SIG-M5 (cell line): Measurements from ENCODE around the gene ROR1.

ENCODE experiments used
- DNase-seq: peaks from one replicate; lab custom pipeline; 2025; lab: John Stamatoyannopoulos, UW

Gene ROR1

DNA sequence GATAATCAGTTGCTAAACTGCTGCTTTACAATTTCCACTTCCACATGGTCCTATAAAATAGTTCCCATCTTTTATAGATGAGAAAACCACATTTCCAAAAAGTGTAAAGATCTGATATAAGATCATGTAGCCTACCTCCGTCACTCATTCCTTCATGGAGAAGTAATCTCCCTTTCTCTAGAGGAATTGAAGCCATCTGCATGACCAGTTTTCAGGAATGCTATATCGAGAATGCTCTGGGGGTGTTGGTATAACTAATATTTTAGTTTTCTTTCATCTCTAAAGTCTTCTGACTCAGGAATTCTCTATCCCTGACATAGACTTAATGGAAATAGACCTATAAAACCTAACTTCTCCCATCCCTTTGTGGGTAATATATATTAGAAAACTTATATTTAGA lies 256.6 kb downstream of the ROR1 start:
- DNase-seq: no peak

DNA sequence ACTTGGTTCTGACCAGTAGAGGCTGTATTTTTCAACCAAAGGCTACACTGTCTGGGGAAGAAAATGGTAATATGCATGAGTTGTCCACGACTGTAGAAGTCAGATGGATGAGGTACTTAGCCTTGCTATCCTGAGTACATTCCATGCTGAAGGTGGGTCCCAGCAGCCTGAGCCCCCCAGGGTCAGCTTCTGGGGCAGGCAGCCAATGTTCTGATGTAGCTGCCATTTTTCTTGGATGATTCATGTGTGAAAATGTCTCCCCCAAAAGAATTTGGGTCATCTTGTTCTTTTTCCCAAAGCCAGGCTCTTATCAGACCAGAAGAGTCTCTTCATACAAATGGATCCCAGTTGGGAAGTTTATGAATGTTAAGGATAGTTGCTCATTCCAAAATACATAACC lies 257.4 kb downstream of the ROR1 start:
- no peak for DNase-seq

DNA sequence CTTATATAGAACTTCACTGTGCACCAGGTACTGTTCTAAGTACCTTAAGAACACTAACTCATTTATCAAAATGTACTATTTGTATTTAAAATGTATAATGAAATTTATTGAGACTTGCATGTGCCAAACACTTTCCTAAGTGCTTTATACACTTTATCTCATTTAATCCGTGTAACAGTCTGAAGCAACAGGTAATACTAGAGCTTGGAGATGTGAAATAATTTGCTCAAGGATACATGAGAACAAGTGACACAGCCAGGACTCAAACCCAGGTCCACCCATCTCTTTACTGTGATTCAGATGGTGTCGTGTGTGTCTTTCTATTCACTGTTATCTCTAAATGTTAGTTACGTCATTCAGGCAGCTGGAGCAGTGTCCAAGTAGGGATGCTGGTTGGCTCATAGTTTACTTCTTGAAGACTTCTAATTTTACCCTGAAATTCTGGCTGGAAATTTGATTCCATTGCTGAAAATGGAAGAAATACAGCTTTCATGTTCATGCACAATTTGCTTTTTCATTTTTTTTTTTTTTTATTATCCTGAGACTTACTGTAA lies 259.9 kb downstream of the ROR1 start:
- no peak for DNase-seq

DNA sequence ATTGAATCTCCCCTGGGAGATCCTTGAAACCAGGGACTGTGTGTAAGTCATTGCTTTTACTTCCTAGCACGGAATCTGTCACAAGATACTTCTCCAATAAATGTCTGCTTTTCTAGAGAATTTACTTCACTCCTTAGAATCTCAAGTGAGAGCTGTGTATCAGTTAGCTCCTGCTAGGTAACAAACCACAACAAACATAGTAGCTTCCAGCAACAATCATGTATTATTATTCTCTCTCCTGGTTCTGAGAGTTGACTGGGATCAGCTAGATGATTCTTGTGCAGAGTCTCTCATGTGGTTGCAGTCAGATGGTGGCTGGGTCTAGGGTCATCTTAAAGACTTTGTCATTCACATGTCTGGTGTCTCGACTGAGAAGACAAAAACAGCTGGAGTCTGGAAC lies 262.7 kb downstream of the ROR1 start:
- DNase-seq: no peak

GRCh38 chr1:64038119-64038518 lies 264.3 kb downstream of the ROR1 start:
- DNase-seq: no peak

- DNase-seq: no peak
Measured at GRCh38 chr1:64038965-64039364, 265.1 kb downstream of the ROR1 start.

GRCh38 chr1:64039390-64039926 lies 265.6 kb downstream of the ROR1 start:
- no peak for DNase-seq

- no peak for DNase-seq
Measured at GRCh38 chr1:64041371-64042131, 267.7 kb downstream of the ROR1 start.

DNA sequence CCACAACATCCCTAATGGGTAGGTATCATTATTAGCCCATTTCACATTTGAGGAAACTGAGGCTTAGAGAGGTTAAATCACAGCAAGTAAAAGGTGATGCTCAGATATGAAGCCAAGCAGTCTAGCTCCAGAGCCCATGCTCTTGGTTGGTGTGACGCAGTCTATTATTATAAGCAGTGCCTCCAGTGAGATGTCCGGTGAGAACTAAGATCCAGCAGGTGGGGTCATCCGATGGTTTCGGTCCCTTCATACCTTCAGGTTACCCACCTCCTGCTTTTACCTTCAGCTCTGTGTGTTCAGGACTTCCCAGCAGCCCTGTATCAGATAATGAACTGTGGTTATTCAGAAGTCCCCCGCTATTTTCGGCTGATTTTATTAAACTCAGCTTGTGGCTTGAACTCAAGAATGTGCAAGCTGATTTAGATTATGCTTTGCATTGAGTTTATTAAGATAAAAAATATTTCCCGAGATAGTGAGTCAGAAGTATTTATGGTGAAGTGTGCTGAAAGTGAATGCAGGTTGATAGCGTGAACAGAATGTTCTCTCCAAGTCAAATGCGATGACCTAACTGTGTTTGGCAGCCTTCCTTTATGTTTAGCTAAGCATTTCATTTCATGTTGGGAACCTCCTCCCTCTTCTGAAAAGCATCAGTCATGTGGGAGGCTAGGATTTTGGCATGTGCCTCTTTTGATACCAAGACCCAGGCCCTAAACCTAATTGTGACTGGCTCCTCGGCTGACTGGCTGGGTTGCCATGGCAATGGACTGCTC lies 268.7 kb downstream of the ROR1 start:
- DNase-seq: no peak

GRCh38 chr1:64043288-64043687 lies 269.5 kb downstream of the ROR1 start:
- DNase-seq: no peak

GRCh38 chr1:64043976-64044375 lies 270.2 kb downstream of the ROR1 start:
- no peak for DNase-seq

DNA sequence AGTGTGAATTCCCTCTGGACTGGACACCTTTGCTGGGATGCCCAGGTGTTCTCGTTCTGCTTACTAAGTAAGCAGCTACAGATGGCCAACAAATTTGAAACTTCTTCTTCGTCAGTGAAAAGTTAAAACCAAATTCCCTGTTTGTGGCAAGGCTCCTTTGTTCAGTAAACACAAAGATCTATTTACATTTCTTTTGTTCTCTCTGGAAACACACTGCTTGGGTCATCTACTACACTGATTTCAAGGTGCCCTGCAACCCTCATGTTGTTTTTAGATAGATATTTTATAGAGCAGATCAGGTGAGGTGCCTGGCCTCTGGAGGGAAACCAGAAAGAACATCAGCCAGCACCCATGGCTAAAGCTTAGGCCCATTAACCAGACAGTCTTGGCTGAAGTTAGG lies 272.4 kb downstream of the ROR1 start:
- DNase-seq: no peak

DNA sequence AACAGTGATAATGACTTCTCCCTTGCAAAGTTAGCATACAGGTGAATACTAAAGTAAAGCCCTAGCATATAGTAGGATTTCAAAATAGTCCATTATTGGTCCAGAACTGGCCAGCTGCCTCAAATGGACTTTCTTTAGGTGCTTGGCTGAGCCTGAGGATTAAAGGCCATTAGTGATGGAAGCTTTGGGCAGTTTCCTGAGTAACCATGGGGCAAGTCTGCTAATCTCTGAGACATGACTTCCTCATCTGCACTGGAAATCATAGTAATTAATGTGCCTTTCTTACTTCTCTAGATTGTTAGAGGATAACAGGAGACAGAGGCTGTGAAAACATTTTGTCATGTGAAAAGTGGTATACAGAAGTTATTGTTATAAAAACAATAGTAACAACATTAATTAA lies 273.1 kb downstream of the ROR1 start:
- no peak for DNase-seq

DNA sequence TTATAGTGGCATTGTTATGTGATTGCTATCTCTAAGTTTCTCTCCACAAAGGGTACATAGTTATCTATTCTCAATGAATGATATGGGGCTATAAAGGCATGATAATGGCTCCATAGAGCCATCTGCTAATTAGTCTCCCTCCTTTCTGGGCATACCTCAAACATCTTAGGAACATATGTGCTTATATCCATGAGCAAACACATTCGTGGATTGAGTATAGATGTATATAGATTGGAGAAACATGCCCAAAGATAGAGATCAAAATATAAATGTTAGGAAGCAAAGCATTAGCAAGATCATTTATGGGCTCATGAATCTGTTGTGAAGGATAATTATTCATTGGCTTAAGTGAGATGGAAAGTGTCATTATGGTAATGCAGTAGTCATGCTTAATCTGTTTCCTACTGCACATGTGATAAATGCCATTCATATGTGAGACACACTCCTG lies 273.8 kb downstream of the ROR1 start:
- DNase-seq: no peak

GRCh38 chr1:64049900-64050540 lies 276.2 kb downstream of the ROR1 start:
- DNase-seq: no peak

GRCh38 chr1:64050601-64051000 lies 276.8 kb downstream of the ROR1 start:
- no peak for DNase-seq

GRCh38 chr1:64051796-64052195 lies 278.0 kb downstream of the ROR1 start:
- DNase-seq: no peak

- DNase-seq: no peak
Measured at GRCh38 chr1:64052777-64053176, 279.0 kb downstream of the ROR1 start.

- no peak for DNase-seq
Measured at GRCh38 chr1:64055310-64055709, 281.5 kb downstream of the ROR1 start.

DNA sequence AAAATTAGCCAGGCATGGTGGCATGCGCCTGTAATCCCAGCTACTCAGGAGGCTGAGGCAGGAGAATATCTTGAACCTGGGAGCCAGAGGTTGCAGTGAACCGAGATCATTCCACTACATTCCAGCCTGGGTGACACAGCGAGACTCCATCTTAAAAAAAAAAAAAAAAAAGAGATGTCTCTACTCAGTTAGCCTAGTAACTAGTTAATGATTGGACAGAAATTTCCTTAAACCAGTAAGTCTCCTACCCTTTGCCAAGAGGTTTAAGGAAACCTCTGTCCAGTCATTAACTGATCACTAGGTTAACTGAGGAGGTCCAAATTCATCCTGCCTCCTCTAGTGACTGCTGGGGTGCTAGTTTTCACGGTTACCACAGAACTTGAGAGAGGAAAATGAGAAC lies 285.7 kb downstream of the ROR1 start:
- no peak for DNase-seq

DNA sequence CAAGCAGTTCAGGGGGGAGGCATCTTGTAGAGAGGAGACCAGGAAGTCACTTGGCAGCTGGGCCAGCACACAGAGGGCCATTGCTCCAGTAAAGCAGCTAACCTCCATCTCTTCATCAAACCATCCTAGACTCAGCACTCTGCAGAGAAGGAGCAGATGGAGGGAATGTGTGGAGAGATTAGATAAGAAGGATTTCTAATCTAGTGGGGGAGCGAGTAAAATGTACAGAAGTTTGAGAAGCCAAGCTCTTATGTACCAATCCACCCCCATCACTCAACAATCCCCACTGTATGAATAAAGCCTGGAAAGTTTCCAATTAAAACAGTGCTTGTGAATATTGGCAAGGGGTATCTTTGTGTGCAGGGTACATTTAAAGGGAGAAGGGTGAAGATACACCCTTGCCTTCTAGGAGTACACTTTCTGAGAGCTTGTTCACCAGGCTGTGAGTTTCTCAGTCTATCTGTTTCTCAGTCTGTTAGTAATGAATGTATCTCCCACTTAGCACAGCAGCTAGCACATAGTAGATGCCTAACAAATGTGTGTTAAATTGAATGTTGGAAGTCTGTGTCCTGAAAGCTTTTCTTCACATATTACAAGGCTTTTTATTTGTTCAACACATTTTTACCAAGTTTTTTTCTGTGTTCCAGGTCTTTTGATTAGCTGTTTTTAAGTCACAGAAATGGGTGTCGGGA lies 286.9 kb downstream of the ROR1 start:
- DNase-seq: no peak
